Liver (tissue), 3 donors: ENCODE data around the gene SUB1.

ENCODE experiments used
- CTCF ChIP-seq: fragments of 150-350 bp; IDR thresholded peaks from 2 replicates; pipeline ENCODE4 v1.5.1; 2017; ENCODE audit warnings: improper control_type of control experiment, low read depth, low read length; ENCODE audit not compliant: missing input control
- FOXA1 ChIP-seq: IDR thresholded peaks from 2 replicates; pipeline ENCODE4 v1.6.1; 2016; ENCODE audit warnings: antibody characterized with exemption
- GABPA ChIP-seq, 2 donors: IDR thresholded peaks in 1 of 2; conservative IDR thresholded peaks in 1 of 2; 2 replicates each; pipeline ENCODE4 v1.6.1; 2016; ENCODE audit warnings: antibody characterized with exemption in 2 of 2, mild to moderate bottlenecking in 1 of 2, moderate library complexity in 1 of 2
- donor health status: healthy.
- donor health status: healthy.

GRCh38 chr5:32545102-32545800 lies 40.1 kb upstream of the SUB1 start:
- TF ChIP-seq FOXA1 (no peak), CTCF (no peak), GABPA (IDR thresholded peaks at IDR 0.05 in 1 of 2, conservative IDR thresholded peaks at IDR 0.05 in 1 of 2) (no peak)
